Vagina (tissue), 2 donors: ENCODE measurements around the gene PDPR.
"Not testable (repeated sequence)": the region's sequence is repeated elsewhere in the genome, so short reads cannot be mapped to it uniquely, and the experiment has no call there.

ENCODE experiments used
- POLR2A ChIP-seq, 2 donors: fragments of 450-650 bp; IDR thresholded peaks; one replicate each; pipeline ENCODE4 v1.6.1; 2017; ENCODE audit warnings: antibody characterized with exemption in 2 of 2, mild to moderate bottlenecking in 2 of 2, moderate library complexity in 2 of 2
- POLR2AphosphoS5 ChIP-seq, 2 donors: sonication (generic); formaldehyde crosslinking; IDR thresholded peaks; one replicate each; pipeline ENCODE4 v1.9.0; 2017; ENCODE audit warnings: antibody characterized with exemption in 2 of 2, mild to moderate bottlenecking in 2 of 2, low read depth in 1 of 2; ENCODE audit not compliant: insufficient read depth in 1 of 2
- TF ChIP-seq, protein P1 (sequence below), 3 experiments: fragments of 450-650 bp in 2 of 3; fragments of 200-600 bp in 1 of 3; sonication (generic) in 1 of 3; IDR thresholded peaks; one replicate each; pipeline ENCODE4 v1.5.1; 2017 to 2019; ENCODE audit warnings: antibody characterized with exemption in 3 of 3, mild to moderate bottlenecking in 2 of 3, moderate library complexity in 2 of 3

DNA sequence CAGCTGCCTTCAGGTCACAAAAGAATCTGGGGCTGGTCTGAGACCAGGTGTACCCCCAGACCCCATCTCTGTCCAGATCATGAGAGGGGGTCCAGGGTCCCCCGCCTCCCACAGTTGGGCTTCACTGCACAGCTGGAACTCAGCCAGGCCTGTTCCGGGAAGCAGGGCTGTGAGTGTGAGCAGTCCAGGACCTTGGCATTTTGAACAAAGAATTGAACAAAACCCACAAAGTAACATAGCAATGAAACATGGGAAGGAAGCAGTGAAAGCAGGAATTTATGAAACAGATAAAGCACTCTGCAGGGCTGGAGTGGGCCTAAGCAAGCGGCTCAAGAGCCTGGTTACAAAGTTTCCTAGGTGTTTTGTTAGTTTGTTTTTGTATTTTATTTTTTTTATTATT lies 84.5 kb downstream of the PDPR start:
- TF ChIP-seq POLR2A (IDR thresholded peaks at IDR 0.05); POLR2AphosphoS5 (IDR thresholded peaks at IDR 0.05; ENCODE audit: insufficient read depth in 1 of 2, low read depth in 1 of 2): not testable (repeated sequence)
- TF ChIP-seq, protein P1, sequence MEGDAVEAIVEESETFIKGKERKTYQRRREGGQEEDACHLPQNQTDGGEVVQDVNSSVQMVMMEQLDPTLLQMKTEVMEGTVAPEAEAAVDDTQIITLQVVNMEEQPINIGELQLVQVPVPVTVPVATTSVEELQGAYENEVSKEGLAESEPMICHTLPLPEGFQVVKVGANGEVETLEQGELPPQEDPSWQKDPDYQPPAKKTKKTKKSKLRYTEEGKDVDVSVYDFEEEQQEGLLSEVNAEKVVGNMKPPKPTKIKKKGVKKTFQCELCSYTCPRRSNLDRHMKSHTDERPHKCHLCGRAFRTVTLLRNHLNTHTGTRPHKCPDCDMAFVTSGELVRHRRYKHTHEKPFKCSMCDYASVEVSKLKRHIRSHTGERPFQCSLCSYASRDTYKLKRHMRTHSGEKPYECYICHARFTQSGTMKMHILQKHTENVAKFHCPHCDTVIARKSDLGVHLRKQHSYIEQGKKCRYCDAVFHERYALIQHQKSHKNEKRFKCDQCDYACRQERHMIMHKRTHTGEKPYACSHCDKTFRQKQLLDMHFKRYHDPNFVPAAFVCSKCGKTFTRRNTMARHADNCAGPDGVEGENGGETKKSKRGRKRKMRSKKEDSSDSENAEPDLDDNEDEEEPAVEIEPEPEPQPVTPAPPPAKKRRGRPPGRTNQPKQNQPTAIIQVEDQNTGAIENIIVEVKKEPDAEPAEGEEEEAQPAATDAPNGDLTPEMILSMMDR (IDR thresholded peaks at IDR 0.05) = not testable (repeated sequence)
